ACC112 (cell line): ENCODE results near the gene GPHB5.

Source experiments
- H2AFZ ChIP-seq: fragments of 200-600 bp; sonication (generic); one replicate; pipeline ENCODE4 v1.6.0; 2017; ENCODE audit warnings: antibody characterized with exemption, low read length; ENCODE audit not compliant: unreplicated experiment
- H3K27ac ChIP-seq: fragments of 200-600 bp; sonication (generic); 2 replicates; pipeline ENCODE4 v1.5.1; 2014; ENCODE audit warnings: low read depth, mild to moderate bottlenecking, antibody characterized with exemption, low read length, moderate library complexity
- H3K27me3 ChIP-seq: fragments of 200-600 bp; sonication (generic); 2 replicates; pipeline ENCODE4 v1.6.1; 2014; ENCODE audit warnings: mild to moderate bottlenecking, antibody characterized with exemption, low read length, moderate library complexity, mixed read lengths; ENCODE audit not compliant: insufficient read depth
- H3K36me3 ChIP-seq: fragments of 200-600 bp; sonication (generic); 2 replicates; pipeline ENCODE4 v1.6.1; 2016; ENCODE audit warnings: mild to moderate bottlenecking, antibody characterized with exemption, low read length, moderate library complexity, mixed read lengths; ENCODE audit not compliant: insufficient read depth
- H3K4me1 ChIP-seq: fragments of 200-600 bp; sonication (generic); one replicate; pipeline ENCODE4 v1.6.1; 2016; ENCODE audit warnings: low read length, mixed read lengths; ENCODE audit not compliant: insufficient read depth, unreplicated experiment, control insufficient read depth
- H3K4me3 ChIP-seq: fragments of 200-600 bp; sonication (generic); 2 replicates; pipeline ENCODE4 v1.5.1; 2014; ENCODE audit warnings: mild to moderate bottlenecking, low read depth, low read length
- H3K79me2 ChIP-seq: fragments of 200-600 bp; sonication (generic); one replicate; pipeline ENCODE4 v1.6.0; 2016; ENCODE audit warnings: low read length; ENCODE audit not compliant: control insufficient read depth, unreplicated experiment, insufficient read depth

The GPHB5 gene

DNA sequence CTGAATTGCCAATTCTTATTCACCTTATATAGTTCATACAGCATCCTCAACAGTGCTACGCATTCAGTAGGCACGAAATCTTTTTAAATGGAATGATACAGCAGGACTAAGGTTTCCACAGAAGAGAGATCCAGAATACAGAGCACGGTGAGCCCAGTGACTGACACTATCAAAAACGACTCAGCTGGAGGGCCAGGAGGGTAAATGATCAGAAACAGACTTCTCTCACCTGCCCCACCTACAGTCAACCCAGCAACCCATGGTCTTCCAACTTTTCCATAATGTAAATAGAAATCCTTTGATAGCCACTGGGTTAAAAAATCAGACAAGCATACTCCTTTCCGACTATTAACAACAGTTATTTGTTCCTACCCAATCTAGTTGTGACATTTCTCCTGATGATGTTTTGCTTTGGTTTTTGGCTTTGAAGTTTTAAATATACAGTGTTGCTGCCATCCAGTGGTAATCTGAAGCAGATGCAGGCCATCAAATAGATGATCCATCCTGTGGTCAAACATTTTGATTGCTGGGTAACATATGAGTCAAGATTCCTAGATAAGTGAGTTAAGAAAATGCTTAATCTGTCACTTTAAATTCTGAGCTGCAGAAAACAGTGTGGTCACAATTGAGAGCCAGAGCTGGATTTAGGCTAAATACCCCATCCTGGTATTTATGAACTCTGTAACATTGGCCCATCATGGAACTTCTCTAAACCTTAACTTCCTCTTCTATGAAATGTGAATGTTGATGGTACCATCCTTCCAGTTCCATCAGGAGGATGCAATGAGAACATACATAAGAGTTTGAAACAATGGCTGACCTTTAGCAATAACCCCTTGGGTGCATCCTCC, 42.0 kb downstream of the GPHB5 start:
- Histone ChIP-seq H2AFZ (no peak overlapping the region), H3K4me1 (no peaks in the 10 kb centered on the region), H3K79me2 (no peaks in the 10 kb centered on the region), H3K27ac (no peak overlapping the region), H3K4me3 (no peak overlapping the region), H3K36me3 (no peaks in the 10 kb centered on the region), H3K27me3 (peaks cover 4% of the 10 kb centered on the region; the same call in 1 of the 2 replicates)

DNA sequence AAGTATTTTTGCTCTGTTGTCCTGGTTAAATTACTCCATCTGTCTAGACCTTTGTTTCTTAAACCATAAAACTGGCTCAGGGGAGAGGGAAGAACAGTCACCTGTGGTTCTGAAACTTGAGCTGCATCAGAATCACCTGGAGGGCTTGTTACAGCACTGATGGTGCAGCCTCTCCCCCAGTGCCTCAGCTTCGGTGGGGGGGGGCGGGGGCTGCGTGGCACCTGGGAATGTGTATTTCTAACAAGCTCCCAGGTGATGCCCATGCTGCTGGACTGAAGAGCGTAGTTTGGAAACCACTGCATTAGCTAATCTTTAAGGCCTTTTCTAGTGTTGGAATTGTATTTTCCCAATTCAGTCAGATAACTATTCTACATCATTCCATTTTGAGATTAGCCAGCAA, 42.7 kb downstream of the GPHB5 start:
- Histone ChIP-seq H3K4me1 (no peaks in the 10 kb centered on the region), H3K4me3 (no peak overlapping the region), H3K79me2 (no peaks in the 10 kb centered on the region), H3K27ac (no peak overlapping the region), H3K27me3 (peaks cover 4% of the 10 kb centered on the region; the same call in 1 of the 2 replicates), H3K36me3 (no peaks in the 10 kb centered on the region), H2AFZ (no peak overlapping the region)

DNA sequence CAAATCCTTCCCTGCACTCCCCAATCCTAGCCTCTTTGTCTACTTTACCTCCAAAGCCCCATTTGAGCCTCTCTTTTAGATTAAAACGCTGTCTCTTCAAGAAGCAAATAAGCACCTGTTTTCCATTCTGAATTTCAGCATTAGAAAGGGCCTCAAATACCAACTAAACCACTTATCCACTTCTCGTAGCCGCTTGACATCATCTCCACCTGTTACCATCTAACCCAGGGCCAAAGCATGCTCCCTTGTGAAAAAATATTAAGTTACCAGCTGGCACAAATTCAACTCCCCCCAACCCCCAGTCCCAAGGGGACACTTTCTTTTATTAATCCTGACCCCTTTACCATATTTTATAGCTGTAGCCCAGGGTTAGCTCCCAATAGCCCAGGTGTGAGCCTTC, 43.1 kb downstream of the GPHB5 start:
- Histone ChIP-seq H2AFZ (no peak overlapping the region), H3K27ac (no peak overlapping the region), H3K4me3 (no peak overlapping the region), H3K27me3 (no peaks in the 10 kb centered on the region), H3K4me1 (no peaks in the 10 kb centered on the region), H3K79me2 (no peaks in the 10 kb centered on the region), H3K36me3 (no peaks in the 10 kb centered on the region)

DNA sequence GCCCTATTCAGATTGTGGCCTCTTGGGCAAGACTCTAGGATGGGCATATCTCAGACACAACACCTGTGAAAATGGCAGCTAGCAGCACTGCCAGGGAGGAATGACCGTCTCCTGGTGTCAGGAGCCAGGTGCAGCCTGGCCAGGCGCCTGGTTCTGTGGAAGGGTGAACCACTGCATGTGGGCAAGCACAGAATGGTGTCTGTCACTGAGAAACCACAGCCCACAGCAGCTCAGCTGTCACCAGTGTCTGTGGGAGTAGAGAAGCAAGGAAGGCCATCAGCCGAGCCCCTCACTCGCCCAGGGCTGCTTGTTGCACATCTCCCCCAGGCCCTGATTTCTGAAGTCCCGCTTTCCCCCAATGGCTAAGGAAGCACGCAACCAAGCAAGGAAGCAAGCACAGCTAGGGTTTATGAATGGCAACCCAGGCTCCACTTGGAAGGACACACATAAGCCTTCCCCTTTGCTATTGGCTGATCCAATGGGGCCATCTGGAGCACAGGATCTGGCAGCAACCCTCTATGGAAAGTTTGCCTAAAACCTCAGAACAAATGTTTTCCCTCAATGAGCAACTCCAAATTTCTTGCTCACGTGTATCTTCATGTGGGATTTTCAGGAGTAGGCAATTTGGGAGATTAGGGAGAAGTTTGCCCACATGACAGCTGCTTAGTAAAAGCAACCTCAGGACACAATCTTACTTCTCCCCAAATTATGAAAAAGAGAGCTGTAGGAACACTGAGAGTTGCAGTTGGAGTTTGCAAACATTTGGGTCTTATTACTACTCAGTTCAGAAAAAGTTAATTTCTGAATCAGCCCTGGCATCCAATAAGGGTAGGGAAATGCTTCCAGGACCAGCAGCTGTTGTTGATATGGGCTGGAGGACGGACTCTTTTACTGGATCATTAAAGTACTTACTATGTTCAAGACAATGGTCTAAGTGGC, 44.7 kb downstream of the GPHB5 start:
- Histone ChIP-seq H3K36me3 (no peaks in the 10 kb centered on the region), H3K27ac (no peak overlapping the region), H3K79me2 (no peaks in the 10 kb centered on the region), H3K4me1 (no peaks in the 10 kb centered on the region), H2AFZ (no peak overlapping the region), H3K4me3 (no peak overlapping the region), H3K27me3 (no peaks in the 10 kb centered on the region)

DNA sequence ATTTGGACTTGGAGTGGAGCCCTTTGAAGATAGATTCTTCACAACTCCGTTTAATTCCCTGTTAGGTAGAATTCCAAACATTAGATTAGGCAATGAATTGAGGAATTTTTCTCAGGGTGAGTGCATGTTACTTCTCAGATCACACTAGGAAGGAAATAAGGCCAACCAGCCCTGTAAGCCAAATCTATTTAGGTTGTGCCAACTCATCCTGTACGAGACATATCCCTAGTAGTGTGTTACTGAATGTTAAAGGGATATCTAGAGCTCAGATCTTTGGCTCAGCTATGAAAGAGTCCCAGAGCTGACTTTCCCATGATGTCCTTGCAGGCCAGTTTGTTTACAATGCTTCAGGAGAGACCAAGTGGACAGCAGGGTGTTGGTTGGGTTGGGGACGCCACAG, 45.6 kb downstream of the GPHB5 start:
- Histone ChIP-seq H3K36me3 (no peaks in the 10 kb centered on the region), H2AFZ (no peak overlapping the region), H3K4me1 (no peaks in the 10 kb centered on the region), H3K79me2 (no peaks in the 10 kb centered on the region), H3K4me3 (no peak overlapping the region), H3K27ac (no peak overlapping the region), H3K27me3 (no peaks in the 10 kb centered on the region)

DNA sequence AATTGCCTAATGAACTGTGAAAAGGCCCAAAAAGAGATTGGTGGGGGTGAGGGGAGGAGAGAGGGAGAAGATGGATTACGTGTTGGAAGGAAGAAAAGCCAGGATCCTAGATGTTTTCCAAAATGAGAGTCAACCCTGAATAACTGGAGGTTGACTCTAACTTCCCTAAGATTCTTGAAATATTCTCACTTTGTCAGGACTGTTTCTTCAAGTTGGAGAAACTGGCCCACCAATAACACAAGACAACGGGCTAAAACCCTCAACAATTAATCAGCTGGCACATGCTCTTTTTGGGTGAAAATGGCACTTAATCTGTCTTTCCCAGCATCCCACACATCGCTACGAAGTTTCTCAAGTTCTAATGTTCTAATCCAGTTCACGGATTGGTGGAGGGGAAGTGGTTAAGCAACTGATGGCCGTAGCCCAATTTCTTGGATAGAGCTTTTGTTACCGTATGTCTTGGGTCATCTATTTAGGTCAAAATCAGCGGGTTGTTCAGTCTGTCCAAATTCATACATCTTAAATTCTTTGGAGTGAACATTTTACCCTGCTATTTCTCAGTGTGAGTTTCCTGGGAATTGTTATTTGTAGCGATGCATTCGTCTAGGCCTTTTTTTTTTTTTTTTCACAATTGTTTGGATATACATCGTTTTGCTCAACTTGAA, 49.0 kb downstream of the GPHB5 start:
- Histone ChIP-seq H3K27me3 (no peaks in the 10 kb centered on the region; the same call in 1 of the 2 replicates), H3K27ac (no peak overlapping the region), H3K4me1 (no peaks in the 10 kb centered on the region), H3K36me3 (no peaks in the 10 kb centered on the region), H2AFZ (no peak overlapping the region), H3K79me2 (no peaks in the 10 kb centered on the region), H3K4me3 (no peak overlapping the region)

DNA sequence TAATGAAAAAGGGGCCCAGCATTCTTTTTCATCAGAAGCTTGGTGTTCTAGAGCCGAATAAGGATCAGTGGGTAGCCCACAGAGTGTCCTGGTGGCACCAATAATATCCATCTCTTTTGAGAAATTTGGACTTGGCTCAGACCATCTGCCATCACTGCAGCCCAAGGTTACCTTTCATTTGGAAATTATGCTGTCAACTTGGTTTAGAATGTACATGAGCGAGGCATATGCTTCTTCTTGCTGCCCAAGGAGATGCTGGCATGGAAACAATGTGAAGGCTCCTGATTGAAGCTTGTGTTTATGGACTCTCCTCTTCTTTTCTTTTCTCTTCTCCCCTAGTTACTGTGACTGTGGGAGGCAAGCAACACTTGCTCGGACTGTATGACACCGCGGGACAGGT, 50.0 kb downstream of the GPHB5 start:
- Histone ChIP-seq H3K36me3 (no peaks in the 10 kb centered on the region), H3K4me3 (no peak overlapping the region), H3K27me3 (no peaks in the 10 kb centered on the region; the same call in 1 of the 2 replicates), H3K79me2 (no peaks in the 10 kb centered on the region), H2AFZ (no peak overlapping the region), H3K4me1 (no peaks in the 10 kb centered on the region), H3K27ac (no peak overlapping the region)

DNA sequence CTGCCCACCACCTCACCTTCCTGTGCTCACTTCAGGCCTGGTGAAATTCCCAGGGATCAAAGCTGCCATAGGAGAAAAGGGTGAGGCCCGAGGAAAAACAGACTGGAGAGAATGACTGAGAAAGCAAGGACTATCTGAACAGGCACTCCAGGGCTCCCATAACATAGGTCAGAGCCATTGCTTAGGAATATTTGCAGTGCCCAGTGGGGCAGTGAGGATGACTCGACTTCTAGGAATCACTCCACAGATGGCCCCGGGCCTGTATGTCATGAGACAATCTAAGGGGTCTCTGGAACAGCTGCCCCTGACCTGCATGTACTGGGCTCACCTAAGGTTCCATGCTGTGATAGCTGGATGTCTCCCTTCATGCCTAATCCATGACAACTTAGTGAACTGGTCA, 51.6 kb downstream of the GPHB5 start:
- no peak overlapping the region for H2AFZ ChIP-seq
- H3K27ac ChIP-seq, result no peak overlapping the region
- H3K4me1 ChIP-seq, result no peaks in the 10 kb centered on the region
- H3K4me3 ChIP-seq, result no peak overlapping the region
- H3K79me2 ChIP-seq, result no peaks in the 10 kb centered on the region
- H3K36me3 ChIP-seq, result no peaks in the 10 kb centered on the region
- no peaks in the 10 kb centered on the region; the same call in 1 of the 2 replicates for H3K27me3 ChIP-seq

DNA sequence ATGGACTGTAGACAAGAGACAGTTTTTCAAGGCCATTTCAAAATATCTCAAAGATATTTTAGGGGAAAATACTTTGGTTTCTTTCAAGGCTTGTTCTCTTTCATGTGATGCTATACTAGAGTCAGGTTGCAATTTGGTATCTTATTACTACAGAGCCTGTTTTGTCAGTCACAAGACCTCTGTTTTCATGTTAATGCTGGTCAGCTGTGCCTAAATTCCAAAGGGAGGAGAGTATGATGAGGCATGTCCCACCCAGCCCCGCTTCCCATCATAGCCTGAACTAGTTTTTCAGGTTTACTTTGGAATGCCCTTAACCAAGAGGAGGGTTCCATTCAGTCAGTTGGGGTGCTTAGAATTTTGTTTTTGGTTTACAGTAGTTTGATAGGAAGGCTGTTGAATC, 52.6 kb downstream of the GPHB5 start:
- Histone ChIP-seq H3K4me3 (no peak overlapping the region), H3K79me2 (no peaks in the 10 kb centered on the region), H2AFZ (no peak overlapping the region), H3K27me3 (no peaks in the 10 kb centered on the region; the same call in 1 of the 2 replicates), H3K27ac (no peak overlapping the region), H3K36me3 (no peaks in the 10 kb centered on the region), H3K4me1 (no peaks in the 10 kb centered on the region)
